Endothelial cell (in vitro differentiated cells): ENCODE measurements around the gene NAALADL2. TPM values are rescaled to one million over a fixed set of nuclear protein-coding genes. Genes with fewer than 3 reads are reported as not detected.

Experiments used
- DNase-seq: peaks from one replicate; pipeline ENCODE4 v3.0.0; 2021; ENCODE audit warnings: low spot score
- H3K27ac Mint-ChIP-seq: one replicate; pipeline ENCODE4 v1.8.0; 2021; ENCODE audit warnings: mixed read lengths, inconsistent platforms; ENCODE audit not compliant: unreplicated experiment
- H3K27me3 Mint-ChIP-seq: one replicate; pipeline ENCODE4 v1.8.0; 2021; ENCODE audit warnings: mild to moderate bottlenecking, moderate library complexity, mixed read lengths, inconsistent platforms; ENCODE audit not compliant: unreplicated experiment
- H3K36me3 Mint-ChIP-seq: one replicate; pipeline ENCODE4 v1.8.0; 2021; ENCODE audit warnings: mild to moderate bottlenecking, low read depth, mixed read lengths, inconsistent platforms; ENCODE audit not compliant: unreplicated experiment
- H3K4me1 Mint-ChIP-seq: one replicate; pipeline ENCODE4 v1.8.0; 2021; ENCODE audit warnings: mild to moderate bottlenecking, mixed read lengths, inconsistent platforms; ENCODE audit not compliant: unreplicated experiment
- H3K4me3 Mint-ChIP-seq: one replicate; pipeline ENCODE4 v1.8.0; 2021; ENCODE audit warnings: mild to moderate bottlenecking, mixed read lengths, inconsistent platforms; ENCODE audit not compliant: unreplicated experiment
- H3K9me3 Mint-ChIP-seq: one replicate; pipeline ENCODE4 v1.8.0; 2021; ENCODE audit warnings: mixed read lengths, inconsistent platforms; ENCODE audit not compliant: unreplicated experiment
- CTCF ChIP-seq: fragments of 200-600 bp; sonication (generic); IDR thresholded peaks from one replicate; pipeline ENCODE4 v1.5.0; 2021; ENCODE audit warnings: antibody characterized with exemption; ENCODE audit not compliant: unreplicated experiment
- total RNA-seq: library from RNA; stranded (reverse); fragmentation: NEBNext Ultra II Directional; extraction: Animal tissue kit (Norgen Biotek cat#: 25700); gene quantifications from one replicate; pipeline ENCODE4 v1.2.1, GENCODE V29; 2021; ENCODE audit not compliant: unreplicated experiment

Gene NAALADL2
- total RNA-seq, 1 donor from 2014 or later = 3.5 TPM

- no peak for DNase-seq
These were observed 884.7 kb downstream of the NAALADL2 start for GRCh38 chr3:175743733-175744400.

GRCh38 chr3:175746308-175746707 is 887.2 kb downstream of the NAALADL2 start:
- TF ChIP-seq CTCF = no peak
- Mint-ChIP-seq H3K4me1 (peaks cover 17% of the 10 kb centered on the region), H3K9me3 (no peaks in the 10 kb centered on the region), H3K36me3 (no peaks in the 10 kb centered on the region), H3K27me3 (no peaks in the 10 kb centered on the region), H3K27ac (no peak overlapping the region), H3K4me3 (no peak overlapping the region)
- DNase-seq = no peak

More at GRCh38 chr3:175743733-175744400, 884.7 kb downstream of the NAALADL2 start:
- H3K9me3 Mint-ChIP-seq = no peaks in the 10 kb centered on the region
- peaks cover 17% of the 10 kb centered on the region for H3K4me1 Mint-ChIP-seq
- no peaks in the 10 kb centered on the region for H3K27me3 Mint-ChIP-seq
- no peak overlapping the region for H3K27ac Mint-ChIP-seq
- TF ChIP-seq CTCF = no peak
- no peak overlapping the region for H3K4me3 Mint-ChIP-seq
- no peaks in the 10 kb centered on the region for H3K36me3 Mint-ChIP-seq

GRCh38 chr3:175748087-175748730 is 889.1 kb downstream of the NAALADL2 start:
- Mint-ChIP-seq H3K9me3 (no peaks in the 10 kb centered on the region), H3K4me1 (peaks cover 17% of the 10 kb centered on the region), H3K27me3 (no peaks in the 10 kb centered on the region), H3K36me3 (no peaks in the 10 kb centered on the region), H3K27ac (no peak overlapping the region), H3K4me3 (no peak overlapping the region)
- no peak for DNase-seq
- TF ChIP-seq CTCF = no peak

- Mint-ChIP-seq H3K27me3 (no peaks in the 10 kb centered on the region), H3K27ac (no peak overlapping the region)
- TF ChIP-seq CTCF = no peak
These were observed 890.8 kb downstream of the NAALADL2 start for GRCh38 chr3:175749981-175750380.

GRCh38 chr3:175751089-175751488 is 892.0 kb downstream of the NAALADL2 start:
- no peak for TF ChIP-seq CTCF
- H3K9me3 Mint-ChIP-seq = no peaks in the 10 kb centered on the region
- H3K27me3 Mint-ChIP-seq = no peaks in the 10 kb centered on the region
- no peaks in the 10 kb centered on the region for H3K36me3 Mint-ChIP-seq
- no peak for DNase-seq
- no peak overlapping the region for H3K4me3 Mint-ChIP-seq
- peaks cover 12% of the 10 kb centered on the region for H3K4me1 Mint-ChIP-seq
- no peak overlapping the region for H3K27ac Mint-ChIP-seq

More at GRCh38 chr3:175749981-175750380, 890.8 kb downstream of the NAALADL2 start:
- Mint-ChIP-seq H3K9me3 (no peaks in the 10 kb centered on the region), H3K4me3 (no peak overlapping the region), H3K4me1 (peaks cover 17% of the 10 kb centered on the region), H3K36me3 (no peaks in the 10 kb centered on the region)
- no peak for DNase-seq
